HG02678 (cell line): ENCODE results near the gene PDSS1.

Experiments
- ATAC-seq: cut with Tn5 transposase; IDR thresholded peaks from one replicate; pipeline ENCODE4 v1.9.1; 2021; ENCODE audit warnings: mild to moderate bottlenecking, moderate library complexity; ENCODE audit not compliant: unreplicated experiment

Gene PDSS1

DNA sequence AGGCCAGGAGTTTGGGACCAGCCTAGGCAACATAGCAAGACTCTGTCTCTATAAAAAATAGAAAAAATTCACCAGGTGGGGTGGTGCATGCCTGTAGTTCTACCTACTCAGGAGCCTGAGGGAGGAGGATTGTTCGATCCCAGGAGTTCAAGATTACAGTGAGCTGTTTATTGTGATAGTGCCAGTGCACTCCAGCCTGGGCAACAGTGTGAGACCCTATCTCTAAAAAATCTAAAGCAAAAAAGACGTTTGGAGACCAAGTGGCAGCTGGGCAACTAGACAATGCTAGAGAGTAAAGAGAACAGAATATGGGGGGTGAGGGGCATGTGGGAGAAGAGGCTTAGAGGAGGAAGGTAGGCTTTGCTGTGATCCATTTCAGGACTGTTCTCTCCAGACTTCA, 1.4 kb downstream of the PDSS1 start:
- no peak for ATAC-seq

DNA sequence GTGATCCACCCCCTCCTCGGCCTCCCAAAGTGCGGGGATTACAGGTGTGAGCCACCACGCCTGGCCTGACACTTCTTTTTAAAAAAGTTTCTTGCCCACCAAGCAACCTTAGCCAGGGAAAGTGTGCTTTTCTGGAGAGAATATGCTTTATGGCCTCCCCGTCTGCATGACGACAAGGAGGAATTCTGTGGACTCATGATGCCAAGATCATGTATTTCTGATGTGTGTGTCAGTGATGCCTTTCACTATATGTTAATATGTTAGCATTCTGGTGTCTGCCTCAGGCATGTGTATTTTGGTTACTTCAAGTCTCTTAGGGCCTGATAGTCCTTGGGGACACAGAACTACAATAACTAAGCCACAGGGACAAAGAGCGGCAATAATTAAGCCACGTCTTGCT, 2.1 kb downstream of the PDSS1 start:
- no peak for ATAC-seq

DNA sequence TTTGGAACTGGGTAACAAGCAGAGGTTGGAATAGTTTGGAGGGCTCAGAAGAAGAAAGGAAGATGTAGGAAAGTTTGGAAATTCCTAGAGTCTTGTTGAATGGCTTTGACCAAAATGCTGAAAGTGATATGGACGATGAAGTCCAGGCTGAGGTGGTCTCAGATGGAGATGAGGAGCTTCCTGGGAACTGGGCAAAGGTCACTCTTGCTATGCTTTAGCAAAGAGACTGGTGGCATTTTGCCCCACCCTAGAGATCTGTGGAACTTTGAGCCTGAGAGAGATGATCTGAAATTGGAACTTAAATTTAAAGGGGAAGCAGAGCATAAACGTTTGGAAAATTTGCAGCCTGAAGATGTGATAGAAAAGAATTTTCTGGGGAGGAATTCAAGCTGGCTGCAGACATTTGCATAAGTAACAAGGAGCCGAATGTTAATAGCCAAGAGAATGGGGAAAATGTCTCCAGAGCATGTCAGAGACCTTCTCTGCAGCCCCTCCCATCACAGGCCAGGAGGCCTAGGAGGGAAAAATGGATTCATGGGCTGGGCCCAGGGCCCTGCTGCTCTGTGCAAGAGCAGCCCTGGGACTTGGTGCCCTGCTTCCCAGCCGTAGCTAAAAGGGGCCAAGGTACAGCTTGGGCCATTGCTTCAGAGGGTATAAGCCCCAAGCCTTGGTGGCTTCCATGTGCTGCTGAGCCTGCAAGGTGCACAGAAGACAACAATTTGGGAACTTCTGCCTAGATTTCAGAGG, 3.6 kb downstream of the PDSS1 start:
- no peak for ATAC-seq

DNA sequence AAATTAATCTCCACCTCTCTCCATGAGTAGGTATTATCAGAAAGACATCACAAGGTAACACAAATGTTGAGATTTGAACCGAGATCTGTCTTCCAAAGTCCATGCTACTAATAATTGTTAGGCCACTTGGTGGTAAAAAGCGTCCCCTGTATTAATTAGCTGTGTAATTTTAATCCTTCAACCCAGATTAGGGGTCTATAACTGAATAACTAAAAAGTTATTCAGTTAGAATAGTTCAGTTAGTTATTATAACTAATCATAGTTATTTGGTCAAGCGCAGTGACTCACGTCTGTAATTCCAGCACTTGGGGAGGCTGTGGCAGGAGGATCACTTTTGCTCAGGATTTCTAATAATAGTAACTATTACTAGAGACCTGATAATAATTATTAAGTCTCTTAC, 5.6 kb downstream of the PDSS1 start:
- ATAC-seq: no peak

- no peak for ATAC-seq
Observed at GRCh38 chr10:26703974-26704373, 6.5 kb downstream of the PDSS1 start.

DNA sequence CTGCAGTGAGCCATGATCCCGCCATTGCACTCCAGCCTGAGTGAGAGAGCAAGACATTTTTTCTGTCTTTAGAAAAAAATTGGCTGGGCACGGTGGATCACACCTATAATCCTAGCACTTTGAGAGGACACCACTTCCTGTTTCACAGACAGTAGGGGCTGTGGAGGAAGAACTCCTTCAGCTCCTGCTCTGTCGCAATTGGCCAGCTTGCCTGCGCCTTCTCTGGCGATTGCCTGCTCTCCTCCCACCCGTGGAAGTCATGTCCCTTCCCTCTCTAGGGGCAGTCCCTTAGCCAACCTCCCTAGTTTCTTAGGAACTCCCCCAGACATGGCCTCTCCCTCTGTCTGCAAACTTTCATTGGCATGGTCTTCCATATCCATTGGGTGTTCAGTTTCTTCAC, 8.7 kb downstream of the PDSS1 start:
- ATAC-seq: no peak

DNA sequence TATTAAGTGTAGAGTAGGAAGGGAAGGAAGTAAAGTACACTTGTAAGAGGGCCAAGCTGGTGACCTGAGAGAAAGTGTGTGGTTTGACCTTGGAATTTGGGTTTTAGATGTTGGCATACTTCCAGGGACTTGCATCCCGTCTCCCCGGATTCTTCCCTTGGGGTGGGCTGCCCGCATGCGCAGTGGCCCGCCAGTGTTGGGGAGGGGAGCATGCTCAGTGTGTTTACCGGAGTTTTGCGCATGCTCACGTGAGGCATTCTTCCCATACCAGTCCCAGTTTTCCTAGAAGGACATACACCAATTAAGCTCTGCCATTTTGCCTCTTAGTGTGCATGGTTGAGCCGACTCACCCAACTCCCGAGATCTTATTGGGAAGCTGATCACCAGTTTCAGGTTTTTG, 9.4 kb downstream of the PDSS1 start:
- no peak for ATAC-seq

GRCh38 chr10:26711324-26711723, 13.8 kb downstream of the PDSS1 start:
- ATAC-seq: no peak

GRCh38 chr10:26714415-26715136, 17.1 kb downstream of the PDSS1 start:
- ATAC-seq: no peak

DNA sequence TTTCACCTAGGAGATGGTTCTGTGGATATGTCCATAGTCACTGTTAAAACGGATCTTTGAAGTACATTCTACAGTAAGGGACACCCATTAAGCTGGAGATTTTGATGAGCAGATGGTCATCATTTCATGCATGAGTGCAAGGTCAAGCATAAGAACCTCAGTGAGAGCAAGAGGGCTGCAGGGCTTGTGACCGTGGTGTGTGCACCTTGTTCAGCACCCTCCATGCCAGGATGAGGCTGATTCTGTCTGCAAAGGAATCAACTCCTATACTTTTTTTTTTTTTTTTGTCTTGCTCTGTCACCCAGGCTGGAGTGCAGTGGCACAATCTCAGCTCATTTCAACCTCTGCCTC, 17.6 kb downstream of the PDSS1 start:
- ATAC-seq: no peak

DNA sequence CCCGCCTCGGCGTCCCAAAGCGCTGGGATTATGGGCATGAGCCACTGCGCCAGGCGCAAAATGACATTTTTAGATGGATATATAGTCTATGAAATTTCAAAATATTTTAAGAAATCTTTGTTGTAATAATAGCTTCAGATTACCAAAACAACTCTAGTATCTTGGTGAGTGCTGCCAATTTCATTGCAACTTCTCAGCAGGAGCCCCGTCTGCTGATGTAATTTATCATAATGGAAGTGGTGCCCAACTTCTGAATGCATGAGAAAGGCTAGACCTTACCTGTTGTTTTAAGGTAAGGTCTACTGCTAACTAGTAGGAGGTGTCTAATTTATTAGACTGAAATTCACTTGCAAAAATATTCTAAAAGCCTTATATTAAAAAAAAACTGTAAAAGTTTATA, 20.0 kb downstream of the PDSS1 start:
- ATAC-seq: no peak

DNA sequence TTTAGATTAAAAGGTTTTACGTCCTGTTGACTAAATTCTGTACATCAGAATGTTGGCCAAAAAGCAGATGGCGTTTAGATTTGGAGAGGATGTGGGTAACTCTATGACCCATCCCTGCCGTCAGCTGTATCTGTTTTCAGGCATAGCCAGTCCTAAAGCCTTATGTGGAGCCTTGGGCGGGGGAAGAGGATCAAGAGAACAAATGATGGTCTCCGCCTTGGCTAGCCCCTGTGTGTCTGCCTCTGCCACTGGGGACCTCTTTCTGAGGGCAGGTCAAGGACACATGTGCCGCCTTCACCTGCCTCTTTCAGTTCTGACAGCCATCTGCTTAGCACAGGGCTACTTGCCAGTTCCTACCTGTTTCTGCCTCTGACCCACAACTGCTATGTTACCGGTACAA, 24.1 kb downstream of the PDSS1 start:
- no peak for ATAC-seq

GRCh38 chr10:26723016-26723415, 25.5 kb downstream of the PDSS1 start:
- no peak for ATAC-seq

DNA sequence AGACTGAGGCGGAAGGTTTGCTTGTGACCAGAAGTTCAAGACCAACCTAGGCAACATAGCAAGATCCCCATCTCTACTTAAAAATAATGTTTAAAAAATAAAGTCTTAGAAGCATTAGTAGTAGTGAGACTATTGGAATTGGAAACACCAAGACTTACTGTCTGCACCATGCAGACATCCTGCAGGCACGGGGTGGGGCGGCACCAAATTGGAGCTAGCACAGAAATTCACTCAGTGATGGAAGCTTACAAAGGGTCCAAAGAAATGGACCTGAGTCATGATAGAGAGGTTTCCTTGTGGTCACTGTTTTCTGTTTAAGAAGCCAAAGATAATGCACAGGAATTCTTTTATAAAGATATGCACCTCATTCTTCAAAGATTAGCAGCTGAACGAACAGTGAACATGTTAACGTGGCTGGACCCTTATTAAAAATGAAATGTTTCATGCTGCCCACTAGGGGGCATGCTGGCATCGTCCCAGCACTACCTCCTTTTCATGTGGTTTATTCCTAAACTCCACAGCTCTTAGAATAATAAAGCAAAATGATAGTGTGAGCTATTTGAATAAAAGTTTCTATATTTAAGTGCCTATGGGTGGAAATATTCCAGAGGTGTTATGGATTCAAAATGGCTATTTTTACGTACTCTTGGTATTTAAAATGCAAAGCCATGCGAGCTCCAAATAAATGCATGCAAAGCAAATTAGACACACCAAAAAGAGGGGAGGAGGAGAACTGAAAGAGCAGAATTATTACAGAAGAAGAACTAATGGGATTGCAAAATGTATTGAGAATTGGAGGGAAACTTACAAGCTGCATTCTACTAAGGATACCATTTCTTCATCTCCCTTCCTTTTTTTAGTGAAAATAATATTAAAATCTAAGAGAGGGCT, 28.6 kb downstream of the PDSS1 start:
- no peak for ATAC-seq

- no peak for ATAC-seq
Observed at GRCh38 chr10:26727005-26727404, 29.5 kb downstream of the PDSS1 start.

GRCh38 chr10:26728957-26729356, 31.5 kb downstream of the PDSS1 start:
- no peak for ATAC-seq

GRCh38 chr10:26729395-26729794, 31.9 kb downstream of the PDSS1 start:
- no peak for ATAC-seq

- no peak for ATAC-seq
Observed at GRCh38 chr10:26730552-26730951, 33.1 kb downstream of the PDSS1 start.

- no peak for ATAC-seq
Observed at GRCh38 chr10:26733750-26734568, 36.5 kb downstream of the PDSS1 start.

- no peak for ATAC-seq
Observed at GRCh38 chr10:26735435-26735834, 37.9 kb downstream of the PDSS1 start.

- peak; percentile 74 for ATAC-seq
Observed at GRCh38 chr10:26737730-26738129, 40.2 kb downstream of the PDSS1 start.
